ENCODE data around the gene CACNB4. TPM values are rescaled to one million over a fixed set of nuclear protein-coding genes. Genes with fewer than 3 reads are reported as not detected.

CACNB4 gene
- total RNA-seq, 1 donor from 2014 or later: 5.1 TPM

GRCh38 chr2:151979694-151980093, 119.2 kb downstream of the CACNB4 start:
- H3K27ac Mint-ChIP-seq (ENCODE audit: unreplicated experiment): no peak overlapping the region
- H3K36me3 Mint-ChIP-seq (ENCODE audit: unreplicated experiment): no peaks in the 10 kb centered on the region
- H3K9me3 Mint-ChIP-seq (ENCODE audit: unreplicated experiment): no peaks in the 10 kb centered on the region
- DNase-seq: no peak
- H3K27me3 Mint-ChIP-seq (ENCODE audit: unreplicated experiment): no peaks in the 10 kb centered on the region
- H3K4me3 Mint-ChIP-seq (ENCODE audit: unreplicated experiment): no peak overlapping the region
- H3K4me1 Mint-ChIP-seq (ENCODE audit: low read depth, unreplicated experiment): no peaks in the 10 kb centered on the region
- TF ChIP-seq CTCF (IDR thresholded peaks at IDR 0.05; ENCODE audit: partially characterized antibody, unreplicated experiment): no peak

GRCh38 chr2:151978709-151979108, 120.1 kb downstream of the CACNB4 start:
- peaks cover 6% of the 10 kb centered on the region for H3K4me1 Mint-ChIP-seq (ENCODE audit: low read depth, unreplicated experiment)
- no peaks in the 10 kb centered on the region for H3K36me3 Mint-ChIP-seq (ENCODE audit: unreplicated experiment)
- H3K27me3 Mint-ChIP-seq (ENCODE audit: unreplicated experiment): no peaks in the 10 kb centered on the region
- no peak overlapping the region for H3K27ac Mint-ChIP-seq (ENCODE audit: unreplicated experiment)
- no peaks in the 10 kb centered on the region for H3K9me3 Mint-ChIP-seq (ENCODE audit: unreplicated experiment)
- no peak for DNase-seq
- no peak for TF ChIP-seq CTCF (IDR thresholded peaks at IDR 0.05; ENCODE audit: partially characterized antibody, unreplicated experiment)
- H3K4me3 Mint-ChIP-seq (ENCODE audit: unreplicated experiment): no peak overlapping the region

- H3K27me3 Mint-ChIP-seq (ENCODE audit: unreplicated experiment): no peaks in the 10 kb centered on the region
- no peak overlapping the region for H3K4me3 Mint-ChIP-seq (ENCODE audit: unreplicated experiment)
- H3K4me1 Mint-ChIP-seq (ENCODE audit: low read depth, unreplicated experiment): peaks cover 11% of the 10 kb centered on the region
- no peaks in the 10 kb centered on the region for H3K36me3 Mint-ChIP-seq (ENCODE audit: unreplicated experiment)
- DNase-seq: no peak
- no peak for TF ChIP-seq CTCF (IDR thresholded peaks at IDR 0.05; ENCODE audit: partially characterized antibody, unreplicated experiment)
- no peaks in the 10 kb centered on the region for H3K9me3 Mint-ChIP-seq (ENCODE audit: unreplicated experiment)
- H3K27ac Mint-ChIP-seq (ENCODE audit: unreplicated experiment): no peak overlapping the region
These were observed 121.2 kb downstream of the CACNB4 start for GRCh38 chr2:151977631-151978030.

- no peak for TF ChIP-seq CTCF (IDR thresholded peaks at IDR 0.05; ENCODE audit: partially characterized antibody, unreplicated experiment)
- H3K36me3 Mint-ChIP-seq (ENCODE audit: unreplicated experiment): no peaks in the 10 kb centered on the region
These were observed 121.9 kb downstream of the CACNB4 start for GRCh38 chr2:151976945-151977353.

GRCh38 chr2:151975460-151976414, 123.1 kb downstream of the CACNB4 start:
- Mint-ChIP-seq H3K27me3 (ENCODE audit: unreplicated experiment) (no peaks in the 10 kb centered on the region), H3K36me3 (ENCODE audit: unreplicated experiment) (no peaks in the 10 kb centered on the region), H3K4me1 (ENCODE audit: low read depth, unreplicated experiment) (peaks cover 20% of the 10 kb centered on the region), H3K9me3 (ENCODE audit: unreplicated experiment) (no peaks in the 10 kb centered on the region), H3K4me3 (ENCODE audit: unreplicated experiment) (no peak overlapping the region), H3K27ac (ENCODE audit: unreplicated experiment) (no peak overlapping the region)
- TF ChIP-seq CTCF (IDR thresholded peaks at IDR 0.05; ENCODE audit: partially characterized antibody, unreplicated experiment): no peak
- DNase-seq: no peak

More at GRCh38 chr2:151976945-151977353, 121.9 kb downstream of the CACNB4 start:
- no peaks in the 10 kb centered on the region for H3K9me3 Mint-ChIP-seq (ENCODE audit: unreplicated experiment)
- peaks cover 12% of the 10 kb centered on the region for H3K4me1 Mint-ChIP-seq (ENCODE audit: low read depth, unreplicated experiment)
- H3K27ac Mint-ChIP-seq (ENCODE audit: unreplicated experiment): no peak overlapping the region
- no peak overlapping the region for H3K4me3 Mint-ChIP-seq (ENCODE audit: unreplicated experiment)
- H3K27me3 Mint-ChIP-seq (ENCODE audit: unreplicated experiment): no peaks in the 10 kb centered on the region
- DNase-seq: no peak
